OCI-LY1 (cell line): ENCODE measurements around the gene RECK.

ENCODE experiments used
- H2AFZ ChIP-seq: fragments of 200-600 bp; sonication (generic), shearing (Covaris generic); 2 replicates; pipeline ENCODE4 v1.6.0; 2014; ENCODE audit warnings: antibody characterized with exemption, mild to moderate bottlenecking, low read length
- H3F3A ChIP-seq: fragments of 200-600 bp; sonication (generic), shearing (Covaris generic); 2 replicates; pipeline ENCODE4 v1.6.0; 2014; ENCODE audit warnings: mild to moderate bottlenecking, antibody characterized with exemption, low read length, moderate library complexity; ENCODE audit not compliant: insufficient read depth
- H3K27ac ChIP-seq: fragments of 200-600 bp; sonication (generic); 2 replicates; pipeline ENCODE4 v1.5.1; 2014; ENCODE audit warnings: low read length, mixed run types, mild to moderate bottlenecking, low read depth; ENCODE audit not compliant: poor library complexity, severe bottlenecking
- H3K27me3 ChIP-seq: fragments of 200-600 bp; sonication (generic); 2 replicates; pipeline ENCODE4 v1.6.0; 2014; ENCODE audit warnings: antibody characterized with exemption, mild to moderate bottlenecking, low read length, moderate library complexity; ENCODE audit not compliant: insufficient read depth
- H3K36me3 ChIP-seq: fragments of 200-600 bp; sonication (generic); 2 replicates; pipeline ENCODE4 v1.6.1; 2014; ENCODE audit warnings: mild to moderate bottlenecking, antibody characterized with exemption, low read length, moderate library complexity, mixed read lengths; ENCODE audit not compliant: insufficient read depth
- H3K4me1 ChIP-seq: fragments of 200-600 bp; sonication (generic); 2 replicates; pipeline ENCODE4 v1.5.1; 2014; ENCODE audit warnings: mild to moderate bottlenecking, low read length, moderate library complexity; ENCODE audit not compliant: insufficient read depth, severe bottlenecking
- H3K4me2 ChIP-seq: fragments of 200-600 bp; sonication (generic), shearing (Covaris generic); 2 replicates; pipeline ENCODE4 v1.6.1; 2014; ENCODE audit warnings: low read length
- H3K4me3 ChIP-seq: fragments of 200-600 bp; sonication (generic); 2 replicates; pipeline ENCODE4 v1.5.1; 2014; ENCODE audit warnings: low read length, low read depth, mild to moderate bottlenecking, mixed read lengths; ENCODE audit not compliant: poor library complexity, severe bottlenecking
- H3K79me2 ChIP-seq: fragments of 200-600 bp; shearing (Covaris generic); 2 replicates; pipeline ENCODE4 v1.6.1; 2016; ENCODE audit warnings: mixed run types, low read length, mixed read lengths; ENCODE audit not compliant: insufficient read depth
- H3K9ac ChIP-seq: fragments of 200-600 bp; sonication (generic), shearing (Covaris generic); 2 replicates; pipeline ENCODE4 v1.6.1; 2014; ENCODE audit warnings: mild to moderate bottlenecking, low read length, mixed read lengths
- H3K9me2 ChIP-seq: fragments of 200-600 bp; sonication (generic), shearing (Covaris generic); 2 replicates; pipeline ENCODE4 v1.6.1; 2014; ENCODE audit warnings: low read depth, mild to moderate bottlenecking, low read length, mixed read lengths
- H3K9me3 ChIP-seq: fragments of 200-600 bp; shearing (Covaris generic); 2 replicates; pipeline ENCODE4 v1.6.1; 2014; ENCODE audit warnings: low read length, mixed read lengths
- H4K20me1 ChIP-seq: fragments of 200-600 bp; sonication (generic), shearing (Covaris generic); 2 replicates; pipeline ENCODE4 v1.6.0; 2016; ENCODE audit warnings: mild to moderate bottlenecking, low read length; ENCODE audit not compliant: insufficient read depth
- CTCF ChIP-seq: fragments of 200-600 bp; sonication (generic), shearing (Covaris generic); IDR thresholded peaks from 2 replicates; pipeline ENCODE4 v1.5.1; 2017; ENCODE audit warnings: mild to moderate bottlenecking, antibody characterized with exemption, low read length, moderate library complexity, mixed read lengths
- EZH2 ChIP-seq: fragments of 200-600 bp; sonication (generic), shearing (Covaris generic); IDR thresholded peaks from 2 replicates; pipeline ENCODE4 v1.8.0; 2017; ENCODE audit warnings: borderline replicate concordance, mixed run types, mild to moderate bottlenecking, antibody characterized with exemption, low read length, moderate library complexity, mixed read lengths

Gene RECK

GRCh38 chr9:36063804-36064447 is 27.2 kb downstream of the RECK start:
- H3F3A ChIP-seq = no peaks in the 10 kb centered on the region

DNA sequence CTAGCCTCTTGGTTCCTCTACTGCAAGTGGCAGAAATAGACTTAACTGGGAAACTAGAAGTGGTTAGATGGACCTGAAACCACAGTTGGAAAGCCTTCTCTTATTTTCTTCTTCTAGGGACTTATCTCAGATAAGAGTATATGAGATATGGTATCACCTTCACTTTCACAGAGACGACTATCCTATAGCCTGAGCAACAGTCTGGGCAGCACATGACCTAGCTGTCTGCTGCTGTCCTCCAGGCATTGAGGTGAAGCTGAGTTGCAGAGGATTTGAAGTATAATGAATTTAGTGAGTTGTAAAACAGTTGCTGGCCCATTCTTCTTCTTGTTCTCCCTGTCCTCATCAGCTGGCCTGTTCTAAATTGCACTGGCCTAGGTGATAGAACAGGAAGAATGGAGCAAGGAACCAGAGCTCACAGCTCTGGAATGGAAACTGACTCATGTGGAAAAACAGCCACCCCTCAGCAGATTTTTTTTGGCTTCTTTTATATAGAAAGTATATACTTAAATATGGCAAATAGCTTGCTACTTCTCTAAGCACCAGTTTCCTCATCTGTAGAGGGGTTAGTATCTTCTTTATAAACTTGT is 27.8 kb downstream of the RECK start:
- no peaks in the 10 kb centered on the region for H3K4me1 ChIP-seq
- no peaks in the 10 kb centered on the region for H3K79me2 ChIP-seq
- H3F3A ChIP-seq = no peaks in the 10 kb centered on the region
- no peak overlapping the region for H3K27ac ChIP-seq
- H3K36me3 ChIP-seq = no peaks in the 10 kb centered on the region
- no peaks in the 10 kb centered on the region for H3K9me3 ChIP-seq
- no peaks in the 10 kb centered on the region for H4K20me1 ChIP-seq
- no peaks in the 10 kb centered on the region for H3K27me3 ChIP-seq
- TF ChIP-seq CTCF (no peak), EZH2 (no peak)
- H3K4me3 ChIP-seq = no peak overlapping the region
- H2AFZ ChIP-seq = no peak overlapping the region
- no peaks in the 10 kb centered on the region for H3K9me2 ChIP-seq
- H3K9ac ChIP-seq = no peak overlapping the region
- no peak overlapping the region for H3K4me2 ChIP-seq

More at GRCh38 chr9:36063804-36064447, 27.2 kb downstream of the RECK start:
- no peak overlapping the region for H2AFZ ChIP-seq
- no peaks in the 10 kb centered on the region for H3K79me2 ChIP-seq
- no peak overlapping the region for H3K4me3 ChIP-seq
- no peaks in the 10 kb centered on the region for H3K27me3 ChIP-seq
- H4K20me1 ChIP-seq = no peaks in the 10 kb centered on the region
- H3K9me2 ChIP-seq = no peaks in the 10 kb centered on the region
- no peak overlapping the region for H3K9ac ChIP-seq
- TF ChIP-seq CTCF (no peak), EZH2 (no peak)
- H3K9me3 ChIP-seq = no peaks in the 10 kb centered on the region
- no peak overlapping the region for H3K4me2 ChIP-seq
- H3K4me1 ChIP-seq = no peaks in the 10 kb centered on the region
- no peak overlapping the region for H3K27ac ChIP-seq
- H3K36me3 ChIP-seq = no peaks in the 10 kb centered on the region

- no peak overlapping the region for H3K27ac ChIP-seq
- no peaks in the 10 kb centered on the region for H3K36me3 ChIP-seq
- no peaks in the 10 kb centered on the region for H3F3A ChIP-seq
- no peak overlapping the region for H3K9ac ChIP-seq
- H4K20me1 ChIP-seq = no peaks in the 10 kb centered on the region
- no peak for TF ChIP-seq CTCF
- no peak for TF ChIP-seq EZH2
- H3K79me2 ChIP-seq = no peaks in the 10 kb centered on the region
- no peak overlapping the region for H3K4me2 ChIP-seq
- H3K9me2 ChIP-seq = no peaks in the 10 kb centered on the region
- no peaks in the 10 kb centered on the region for H3K4me1 ChIP-seq
- no peaks in the 10 kb centered on the region for H3K27me3 ChIP-seq
- H3K9me3 ChIP-seq = no peaks in the 10 kb centered on the region
- H2AFZ ChIP-seq = no peak overlapping the region
- H3K4me3 ChIP-seq = no peak overlapping the region
These were observed 37.3 kb downstream of the RECK start for GRCh38 chr9:36074055-36074454.
